ENCODE data around the gene CUL4A. TPM values are rescaled to one million over a fixed set of nuclear protein-coding genes. Genes with fewer than 3 reads are reported as not detected.

Gene CUL4A
- total and polyA plus RNA-seq, 2 experiments from 2014 or later, result 67.5 to 195 TPM

DNA sequence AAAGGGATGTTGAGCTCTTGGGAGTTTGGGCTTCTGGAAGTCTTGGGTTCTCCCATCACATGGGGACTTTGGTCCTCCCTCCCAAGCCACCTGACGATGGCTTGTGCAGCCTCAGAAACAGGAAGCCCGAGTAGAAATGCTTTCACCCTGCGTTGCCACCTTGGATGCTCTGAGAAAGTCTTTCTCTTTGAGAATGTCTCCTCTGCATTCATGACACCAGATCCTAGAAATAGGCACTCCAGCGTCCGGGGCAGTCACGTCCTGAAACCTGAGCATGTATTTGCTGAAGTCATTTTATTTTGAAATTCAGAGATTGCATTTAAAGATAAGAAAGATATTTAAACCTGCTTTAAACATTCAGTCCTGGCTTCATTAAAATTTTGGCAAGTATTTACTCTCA is 34.4 kb downstream of the CUL4A start (continued):
- no peak for TF ChIP-seq CTCF (conservative IDR thresholded peaks at IDR 0.05; ENCODE audit: low read depth in 2 of 2)

- H3K27ac ChIP-seq (ENCODE audit: low read depth), result 0 out of 2 replicates have a peak overlapping the region, but pooled peaks have one; percentile 45
- Mint-ChIP-seq H3K27ac (0 out of 2 replicates have a peak overlapping the region, but pooled peaks have one; percentile 14), H3K36me3 (ENCODE audit: low read depth) (peaks cover 95% of the 10 kb centered on the region), H3K27me3 (ENCODE audit: insufficient read depth, low read depth, poor library complexity) (peaks cover 4% of the 10 kb centered on the region), H3K4me3 (no peak overlapping the region), H3K4me1 (peaks cover 21% of the 10 kb centered on the region), H3K9me3 (no peaks in the 10 kb centered on the region)
- 0 out of 2 replicates have a peak, but pooled peaks cover 18% of the 10 kb centered on the region for H3F3A ChIP-seq (replicated peaks; ENCODE audit: low read depth)
- peaks cover 6% of the 10 kb centered on the region; the same call in 1 of the 2 replicates for H3K4me1 ChIP-seq (ENCODE audit: insufficient read depth)
- no peak overlapping the region for H2AFZ ChIP-seq
- no peaks in the 10 kb centered on the region for H3K9me2 ChIP-seq (ENCODE audit: insufficient read depth)
- H3K27me3 ChIP-seq (ENCODE audit: insufficient read depth), result no peaks in the 10 kb centered on the region
- no peak for ATAC-seq
- no peaks in the 10 kb centered on the region for H3K79me2 ChIP-seq (replicated peaks; ENCODE audit: insufficient read depth)
- TF ChIP-seq ZNF462 (CRISPR knock-in tag; IDR thresholded peaks at IDR 0.05) (no peak), CTCF (conservative IDR thresholded peaks at IDR 0.05; ENCODE audit: low read depth in 2 of 2) (peak; percentile 28 to 46)
- peaks cover 5% of the 10 kb centered on the region for H4K20me1 ChIP-seq (replicated peaks; ENCODE audit: insufficient read depth)
- DNase-seq (ENCODE audit: low spot score), result peak; percentile 25
- H3K4me2 ChIP-seq, result no peak overlapping the region
- no peak overlapping the region for H3K4me3 ChIP-seq
- H3K36me3 ChIP-seq (ENCODE audit: insufficient read depth), result peaks cover 28% of the 10 kb centered on the region
These were observed 36.7 kb downstream of the CUL4A start for GRCh38 chr13:113245849-113246796.
